ENCODE results near the gene CPT1B. TPM values are rescaled to one million over a fixed set of nuclear protein-coding genes. Genes with fewer than 3 reads are reported as not detected.

The CPT1B gene
- total RNA-seq, 4 donors from 2014 or later = 4.7 to 12.0 (median 6.8) TPM

GRCh38 chr22:50560034-50560433 lies 18.2 kb downstream of the CPT1B start:
- H3K4me3 ChIP-seq (ENCODE audit: low read depth, poor library complexity, severe bottlenecking) = no peak overlapping the region
- DNase-seq (ENCODE audit: low spot score in 2 of 2) = no peak
- intact Hi-C loops (cut with DNase I; ENCODE audit: low total_unique reads) = no loop called here
- 59 to 64% methylated on average over 3 of the region's 3 CpGs for WGBS, 2 donors
- TF ChIP-seq CTCF (IDR thresholded peaks at IDR 0.05) (no peak), POLR2A (IDR thresholded peaks at IDR 0.05) (no peak)

- WGBS, 2 donors = 50 to 52% methylated on average over 5 of the region's 5 CpGs
- DNase-seq (ENCODE audit: low spot score in 2 of 2) = no peak
- TF ChIP-seq POLR2A (IDR thresholded peaks at IDR 0.05) = no peak
- no peak for TF ChIP-seq CTCF (IDR thresholded peaks at IDR 0.05)
- H3K4me3 ChIP-seq (ENCODE audit: low read depth, poor library complexity, severe bottlenecking) = no peak overlapping the region
- intact Hi-C loops (cut with DNase I; ENCODE audit: low total_unique reads) = no loop called here
Measured at GRCh38 chr22:50556703-50557102, 21.5 kb downstream of the CPT1B start.

GRCh38 chr22:50553310-50553709 lies 24.9 kb downstream of the CPT1B start:
- TF ChIP-seq POLR2A (IDR thresholded peaks at IDR 0.05) (no peak), CTCF (IDR thresholded peaks at IDR 0.05) (no peak)
- H3K4me3 ChIP-seq (ENCODE audit: low read depth, poor library complexity, severe bottlenecking) = no peak overlapping the region
- intact Hi-C loops (cut with DNase I; ENCODE audit: low total_unique reads) = no loop called here
- DNase-seq (ENCODE audit: low spot score in 2 of 2) = no peak
- 80% methylated on average over 8 of the region's 8 CpGs for WGBS, 2 donors

GRCh38 chr22:50551160-50551752 lies 27.0 kb downstream of the CPT1B start:
- no peak for DNase-seq (ENCODE audit: low spot score in 2 of 2)
- 95 to 96% methylated on average over 11 of the region's 11 CpGs for WGBS, 2 donors
- intact Hi-C loops (cut with DNase I; ENCODE audit: low total_unique reads) = no loop called here
- no peak overlapping the region for H3K4me3 ChIP-seq (ENCODE audit: low read depth, poor library complexity, severe bottlenecking)
- TF ChIP-seq POLR2A (IDR thresholded peaks at IDR 0.05) (no peak), CTCF (IDR thresholded peaks at IDR 0.05) (no peak)

GRCh38 chr22:50550395-50550794 lies 27.8 kb downstream of the CPT1B start:
- H3K4me3 ChIP-seq (ENCODE audit: low read depth, poor library complexity, severe bottlenecking) = no peak overlapping the region
- intact Hi-C loops (cut with DNase I; ENCODE audit: low total_unique reads) = no loop called here
- WGBS, 2 donors = 79 to 87% methylated on average over 8 of the region's 8 CpGs
- TF ChIP-seq POLR2A (IDR thresholded peaks at IDR 0.05) = no peak
- TF ChIP-seq CTCF (IDR thresholded peaks at IDR 0.05) = no peak
- DNase-seq (ENCODE audit: low spot score in 2 of 2) = no peak

Data from lower leg skin (tissue), 4 donors.